Measurements from ENCODE around the gene GRAMD1A. TPM values are rescaled to one million over a fixed set of nuclear protein-coding genes. Genes with fewer than 3 reads are reported as not detected.

GRAMD1A gene
- total and polyA plus RNA-seq, 2 donors (not counting 1 experiment from before 2014, with no cell fraction given), result 83.8 to 102 TPM

DNA sequence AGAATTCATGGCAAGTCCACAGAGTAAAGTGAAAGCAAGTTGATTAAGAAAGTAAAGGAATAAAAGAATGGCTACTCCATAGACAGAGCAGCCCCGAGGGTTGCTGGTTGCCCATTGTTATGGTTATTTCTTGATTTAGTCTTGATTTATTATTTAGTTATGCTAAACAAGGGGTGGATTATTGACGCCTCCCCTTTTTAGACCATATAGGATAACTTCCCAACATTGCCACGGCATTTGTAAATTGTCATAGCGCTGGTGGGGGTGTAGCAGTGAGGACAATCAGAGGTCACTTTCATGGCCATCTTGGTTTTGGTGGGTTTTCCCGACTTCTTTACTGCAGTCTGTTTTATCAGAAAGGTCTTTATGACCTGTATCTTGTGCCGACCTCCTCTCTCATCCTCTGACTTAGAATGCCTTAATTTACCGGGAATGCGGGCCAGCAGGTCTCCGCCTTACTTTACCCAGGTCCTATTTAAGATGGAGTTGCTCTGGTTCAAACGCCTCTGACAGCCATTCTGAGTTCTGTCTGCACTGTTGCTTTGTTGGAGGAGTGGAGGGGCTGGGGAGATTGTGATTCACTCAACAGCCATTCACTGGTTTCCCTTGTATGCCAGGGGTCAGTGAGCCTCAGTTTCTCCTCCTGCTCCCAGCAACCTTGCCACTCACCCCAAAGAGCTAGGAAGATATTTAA lies 69.0 kb downstream of the GRAMD1A start:
- no peak for DNase-seq
- Histone ChIP-seq H3K4me1 (ENCODE audit: control insufficient read depth in 2 of 2, insufficient read depth in 2 of 2, low read length in 2 of 2) (peaks cover 13 to 29% of the 10 kb centered on the region in 2 donors), H3K36me3 (replicated peaks in 1 of 2; ENCODE audit: control extremely low read depth in 1 of 2, control insufficient read depth in 1 of 2, extremely low read depth in 1 of 2, insufficient read depth in 2 of 2, low read length in 1 of 2) (no peaks in the 10 kb centered on the region), H4K20me1 (ENCODE audit: control insufficient read depth, insufficient read depth, low read length, poor library complexity, severe bottlenecking) (no peaks in the 10 kb centered on the region), H3K27me3 (replicated peaks in 1 of 4; ENCODE audit: control extremely low read depth in 1 of 4, control insufficient read depth in 3 of 4, insufficient read depth in 4 of 4, low read length in 3 of 4) (no peaks in the 10 kb centered on the region), H3K9me3 (ENCODE audit: control extremely low read depth in 1 of 3, control insufficient read depth in 2 of 3, insufficient read depth in 1 of 3, low read length in 2 of 3) (peaks cover 0 to 18% (median 10%) of the 10 kb centered on the region in 3 donors), H3K9ac (ENCODE audit: low read length) (no peak overlapping the region), H2AFZ (ENCODE audit: insufficient read depth, low read depth, low read length, poor library complexity, severe bottlenecking) (peak overlapping the region; percentile 30), H3K4me2 (replicated peaks; ENCODE audit: low read depth, low read length, poor library complexity, severe bottlenecking) (peak overlapping the region; percentile 20), H3K79me2 (ENCODE audit: control insufficient read depth, insufficient read depth, low read length) (no peaks in the 10 kb centered on the region), H3K4me3 (ENCODE audit: control extremely low read depth in 1 of 5, extremely low read depth in 1 of 5, insufficient read depth in 1 of 5, low read depth in 2 of 5, low read length in 4 of 5) (no peak overlapping the region), H3K27ac (ENCODE audit: low read length in 2 of 2) (peak overlapping the region in 1 of 2 donors; percentile 10)
- intact Hi-C loops (cut with micrococcal nuclease), result loop anchor here (5.0 kb wide), 1 partner anchor 198 kb away; the partner anchor contains the start of gene USF2
- H3K4me1 Mint-ChIP-seq, result peaks cover 30% of the 10 kb centered on the region
- 94% methylated on average over 2 of the region's 10 CpGs for WGBS (ENCODE audit: insufficient coverage)
- ATAC-seq (ENCODE audit: low read depth), result no peak
- H3K27me3 Mint-ChIP-seq, result no peaks in the 10 kb centered on the region
- H3K9me3 Mint-ChIP-seq (ENCODE audit: insufficient read depth), result no peaks in the 10 kb centered on the region
- ChIA-PET POLR2A (no interaction called here), CTCF (interaction anchor here (1.0 to 6.0 kb wide), 9 partner anchors 14 to 148 kb away, joined by 3 to 192 read pairs (median 12); partner anchors contain the start of genes FXYD1 and LGI4)
- H3K4me3 Mint-ChIP-seq, result no peak overlapping the region
- TF ChIP-seq, protein P1, sequence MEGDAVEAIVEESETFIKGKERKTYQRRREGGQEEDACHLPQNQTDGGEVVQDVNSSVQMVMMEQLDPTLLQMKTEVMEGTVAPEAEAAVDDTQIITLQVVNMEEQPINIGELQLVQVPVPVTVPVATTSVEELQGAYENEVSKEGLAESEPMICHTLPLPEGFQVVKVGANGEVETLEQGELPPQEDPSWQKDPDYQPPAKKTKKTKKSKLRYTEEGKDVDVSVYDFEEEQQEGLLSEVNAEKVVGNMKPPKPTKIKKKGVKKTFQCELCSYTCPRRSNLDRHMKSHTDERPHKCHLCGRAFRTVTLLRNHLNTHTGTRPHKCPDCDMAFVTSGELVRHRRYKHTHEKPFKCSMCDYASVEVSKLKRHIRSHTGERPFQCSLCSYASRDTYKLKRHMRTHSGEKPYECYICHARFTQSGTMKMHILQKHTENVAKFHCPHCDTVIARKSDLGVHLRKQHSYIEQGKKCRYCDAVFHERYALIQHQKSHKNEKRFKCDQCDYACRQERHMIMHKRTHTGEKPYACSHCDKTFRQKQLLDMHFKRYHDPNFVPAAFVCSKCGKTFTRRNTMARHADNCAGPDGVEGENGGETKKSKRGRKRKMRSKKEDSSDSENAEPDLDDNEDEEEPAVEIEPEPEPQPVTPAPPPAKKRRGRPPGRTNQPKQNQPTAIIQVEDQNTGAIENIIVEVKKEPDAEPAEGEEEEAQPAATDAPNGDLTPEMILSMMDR (IDR thresholded peaks at IDR 0.05), result no peak
- TF ChIP-seq EZH2 (IDR thresholded peaks at IDR 0.05; ENCODE audit: borderline replicate concordance, insufficient read depth, low read depth, low read length, poor library complexity, severe bottlenecking), result no peak
- H3K27ac Mint-ChIP-seq, result no peak overlapping the region

DNA sequence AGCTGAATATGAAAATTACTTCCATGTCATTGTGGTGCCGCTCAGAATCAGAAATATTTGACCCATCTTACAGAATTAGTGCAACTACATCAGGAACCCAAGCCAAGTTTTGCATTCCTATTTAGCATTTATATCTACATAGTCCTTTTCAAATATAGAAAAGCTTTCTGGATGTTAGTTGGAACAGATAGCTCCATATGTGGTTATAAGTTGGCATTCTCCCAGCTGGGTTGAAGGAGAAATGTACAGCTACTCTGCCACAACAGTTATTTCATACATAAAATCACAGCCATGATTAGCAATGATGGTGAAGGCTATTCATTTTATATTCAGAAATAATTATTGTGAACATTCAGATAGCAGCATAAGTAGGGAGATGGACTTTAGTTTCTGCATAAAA lies 69.6 kb downstream of the GRAMD1A start:
- Histone ChIP-seq H3K9ac (ENCODE audit: low read length) (no peak overlapping the region), H3K79me2 (ENCODE audit: control insufficient read depth, insufficient read depth, low read length) (no peaks in the 10 kb centered on the region), H3K36me3 (replicated peaks in 1 of 2; ENCODE audit: control extremely low read depth in 1 of 2, control insufficient read depth in 1 of 2, extremely low read depth in 1 of 2, insufficient read depth in 2 of 2, low read length in 1 of 2) (no peaks in the 10 kb centered on the region), H3K9me3 (ENCODE audit: control extremely low read depth in 1 of 3, control insufficient read depth in 2 of 3, insufficient read depth in 1 of 3, low read length in 2 of 3) (peaks cover 0 to 18% (median 10%) of the 10 kb centered on the region in 3 donors), H2AFZ (ENCODE audit: insufficient read depth, low read depth, low read length, poor library complexity, severe bottlenecking) (peak overlapping the region; percentile 30), H4K20me1 (ENCODE audit: control insufficient read depth, insufficient read depth, low read length, poor library complexity, severe bottlenecking) (no peaks in the 10 kb centered on the region), H3K4me2 (replicated peaks; ENCODE audit: low read depth, low read length, poor library complexity, severe bottlenecking) (peak overlapping the region; percentile 20), H3K4me3 (ENCODE audit: control extremely low read depth in 1 of 5, extremely low read depth in 1 of 5, insufficient read depth in 1 of 5, low read depth in 2 of 5, low read length in 4 of 5) (no peak overlapping the region), H3K27ac (ENCODE audit: low read length in 2 of 2) (peak overlapping the region in 1 of 2 donors; percentile 10), H3K4me1 (ENCODE audit: control insufficient read depth in 2 of 2, insufficient read depth in 2 of 2, low read length in 2 of 2) (peaks cover 17 to 35% of the 10 kb centered on the region in 2 donors), H3K27me3 (replicated peaks in 1 of 4; ENCODE audit: control extremely low read depth in 1 of 4, control insufficient read depth in 3 of 4, insufficient read depth in 4 of 4, low read length in 3 of 4) (no peaks in the 10 kb centered on the region)
- intact Hi-C loops (cut with micrococcal nuclease), result loop anchor here (5.0 kb wide), 1 partner anchor 198 kb away; the partner anchor contains the start of gene USF2
- POLR2A ChIA-PET, result no interaction called here
- H3K27me3 Mint-ChIP-seq, result no peaks in the 10 kb centered on the region
- no peaks in the 10 kb centered on the region for H3K9me3 Mint-ChIP-seq (ENCODE audit: insufficient read depth)
- CTCF ChIA-PET, result interaction anchor here (0.6 to 2.8 kb wide), 13 partner anchors 11 to 875 kb away, joined by 3 to 27 read pairs (median 5); partner anchors contain the start of gene LGI4
- no peak overlapping the region for H3K4me3 Mint-ChIP-seq
- peaks cover 33% of the 10 kb centered on the region for H3K4me1 Mint-ChIP-seq
- ATAC-seq (ENCODE audit: low read depth) (no peak), DNase-seq (no peak)
- H3K27ac Mint-ChIP-seq, result no peak overlapping the region
- no peak for TF ChIP-seq EZH2 (IDR thresholded peaks at IDR 0.05; ENCODE audit: borderline replicate concordance, insufficient read depth, low read depth, low read length, poor library complexity, severe bottlenecking)
- TF ChIP-seq, protein P1 (IDR thresholded peaks at IDR 0.05), result no peak
- no CpG with 5 or more reads among the region's 1 CpG for WGBS (ENCODE audit: insufficient coverage)
